Measurements from ENCODE around the gene LRFN2.

LRFN2 gene

GRCh38 chr6:40510442-40510841 is 76.7 kb downstream of the LRFN2 start:
- Mint-ChIP-seq H3K4me1 (ENCODE audit: low read depth) (peaks cover 35% of the 10 kb centered on the region), H3K9me3 (no peaks in the 10 kb centered on the region), H3K27ac (no peak overlapping the region), H3K27me3 (peaks cover 6% of the 10 kb centered on the region), H3K36me3 (ENCODE audit: low read depth) (no peaks in the 10 kb centered on the region), H3K4me3 (no peak overlapping the region)
- intact Hi-C loops (cut with micrococcal nuclease), result no loop called here

DNA sequence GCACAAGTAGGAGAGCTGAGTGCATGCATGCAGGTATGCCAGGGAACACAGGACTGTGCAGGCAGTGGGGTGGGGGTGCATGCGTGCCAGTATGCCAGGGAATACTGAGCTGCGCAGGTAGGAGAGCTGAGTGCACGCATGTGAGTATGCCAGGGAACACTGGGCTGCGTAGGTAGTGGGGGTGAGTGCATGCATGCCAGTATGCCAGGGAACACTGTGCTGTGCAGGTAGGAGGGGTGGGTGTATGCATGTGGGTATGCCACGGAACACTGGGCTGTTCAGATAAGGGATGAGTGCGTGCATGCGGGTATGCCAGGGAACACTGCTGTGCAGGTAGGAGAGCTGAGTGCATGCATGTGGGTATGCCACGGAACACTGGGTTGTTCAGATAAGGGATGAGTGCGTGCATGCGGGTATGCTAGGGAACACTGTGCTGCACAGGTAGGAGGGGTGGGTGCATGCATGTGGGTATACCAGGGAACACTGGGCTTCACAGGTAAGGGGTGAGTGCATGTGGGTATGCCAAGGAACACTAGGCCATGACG is 77.4 kb downstream of the LRFN2 start:
- intact Hi-C loops (cut with micrococcal nuclease), result no loop called here
- H3K4me1 Mint-ChIP-seq (ENCODE audit: low read depth), result peaks cover 41% of the 10 kb centered on the region
- H3K27ac Mint-ChIP-seq, result no peak overlapping the region
- no peak overlapping the region for H3K4me3 Mint-ChIP-seq
- no peaks in the 10 kb centered on the region for H3K36me3 Mint-ChIP-seq (ENCODE audit: low read depth)
- H3K27me3 Mint-ChIP-seq, result peaks cover 6% of the 10 kb centered on the region
- no peaks in the 10 kb centered on the region for H3K9me3 Mint-ChIP-seq

DNA sequence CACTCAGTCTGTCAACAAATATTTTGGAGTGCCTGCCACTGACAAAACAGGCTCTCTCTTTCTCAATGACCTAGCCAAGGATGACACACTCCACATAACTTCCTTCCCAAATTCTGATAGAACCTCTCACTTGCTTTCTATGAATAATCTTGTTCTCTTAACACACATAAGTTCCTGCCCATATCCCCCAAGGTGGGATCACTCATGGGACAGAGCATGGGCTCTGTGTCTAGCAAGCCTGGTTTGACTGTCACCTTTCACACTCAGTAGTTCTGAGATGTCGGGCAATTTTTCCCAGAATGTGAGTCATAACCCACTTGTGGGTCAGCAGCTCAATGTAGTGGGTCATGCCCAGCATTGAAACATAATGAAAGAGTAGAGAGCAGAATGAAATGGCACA is 78.1 kb downstream of the LRFN2 start:
- Mint-ChIP-seq H3K9me3 (no peaks in the 10 kb centered on the region), H3K27me3 (peaks cover 6% of the 10 kb centered on the region), H3K4me1 (ENCODE audit: low read depth) (peaks cover 47% of the 10 kb centered on the region), H3K4me3 (no peak overlapping the region), H3K36me3 (ENCODE audit: low read depth) (no peaks in the 10 kb centered on the region), H3K27ac (no peak overlapping the region)
- intact Hi-C loops (cut with micrococcal nuclease), result no loop called here

DNA sequence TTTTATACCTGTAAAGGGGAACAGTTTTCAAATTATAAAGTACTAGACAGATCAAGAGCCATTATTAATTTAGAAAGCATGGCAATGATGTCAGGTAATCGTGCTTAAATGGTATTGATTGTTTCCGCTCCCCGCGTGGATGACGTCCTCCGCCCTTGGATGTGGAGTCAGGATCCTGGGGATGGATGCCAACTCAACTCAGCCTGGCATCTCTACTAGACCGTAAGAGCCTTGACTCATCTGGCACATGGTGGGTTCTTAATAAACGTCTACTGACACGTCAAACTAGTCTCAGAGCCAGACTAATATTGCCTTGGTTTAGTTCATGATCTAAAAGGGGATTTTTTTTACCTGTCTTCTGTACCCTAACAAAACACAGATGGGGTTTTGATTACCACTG is 80.2 kb downstream of the LRFN2 start:
- Mint-ChIP-seq H3K27ac (no peak overlapping the region), H3K4me3 (no peak overlapping the region), H3K27me3 (peaks cover 6% of the 10 kb centered on the region), H3K9me3 (no peaks in the 10 kb centered on the region), H3K4me1 (ENCODE audit: low read depth) (peaks cover 61% of the 10 kb centered on the region), H3K36me3 (ENCODE audit: low read depth) (no peaks in the 10 kb centered on the region)
- intact Hi-C loops (cut with micrococcal nuclease), result no loop called here

DNA sequence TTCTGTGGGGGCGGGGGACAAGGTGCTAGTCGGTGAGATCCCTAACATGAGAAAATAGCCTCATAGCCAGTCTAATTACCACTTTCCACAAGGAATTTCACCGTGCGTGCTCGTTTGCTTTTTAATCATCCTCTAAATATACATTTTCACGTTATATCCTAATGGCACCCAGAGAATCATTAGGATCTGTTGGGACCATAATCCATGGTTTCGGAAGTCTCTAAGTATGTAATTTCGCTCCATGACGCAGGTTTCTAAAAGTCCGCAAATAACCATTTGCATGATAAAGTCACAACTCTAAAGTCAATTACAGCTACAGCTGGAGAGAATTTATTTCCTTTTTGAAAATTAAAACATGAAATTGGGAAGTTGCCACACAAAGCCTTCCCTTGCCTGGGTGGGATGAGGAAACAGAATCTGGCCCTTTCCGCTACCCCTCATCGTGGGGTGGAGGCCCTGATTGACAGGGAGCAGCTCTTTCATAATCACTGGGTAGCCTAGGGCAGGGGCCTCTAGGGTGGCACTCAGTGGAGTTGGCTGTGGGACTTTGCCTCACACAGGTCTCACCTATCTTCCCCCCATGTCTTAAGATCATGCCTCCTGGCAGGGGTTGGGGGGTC is 81.9 kb downstream of the LRFN2 start:
- intact Hi-C loops (cut with micrococcal nuclease), result no loop called here
- Mint-ChIP-seq H3K27ac (no peak overlapping the region), H3K4me3 (no peak overlapping the region), H3K9me3 (no peaks in the 10 kb centered on the region), H3K27me3 (peaks cover 3% of the 10 kb centered on the region), H3K36me3 (ENCODE audit: low read depth) (no peaks in the 10 kb centered on the region), H3K4me1 (ENCODE audit: low read depth) (peaks cover 57% of the 10 kb centered on the region)

DNA sequence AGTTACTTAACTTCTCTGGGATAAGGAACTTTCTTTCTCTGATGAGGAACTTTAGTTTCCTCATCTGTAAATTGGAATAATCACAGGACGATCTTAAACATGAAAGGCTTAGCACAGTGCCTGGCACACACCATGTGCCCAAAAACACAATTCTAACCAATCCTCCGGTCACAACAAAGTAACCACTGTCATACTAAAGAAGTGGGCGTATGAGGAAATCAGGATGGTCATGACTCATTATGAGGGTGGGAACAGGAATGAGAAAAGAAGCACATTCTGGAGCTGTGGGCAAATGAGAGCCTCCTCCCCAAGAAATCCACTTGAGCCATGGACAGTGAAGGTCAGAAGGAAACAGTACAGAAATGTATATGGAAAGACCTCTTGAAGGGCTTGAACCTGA is 82.9 kb downstream of the LRFN2 start:
- intact Hi-C loops (cut with micrococcal nuclease), result no loop called here
- H3K4me1 Mint-ChIP-seq (ENCODE audit: low read depth), result peaks cover 47% of the 10 kb centered on the region
- no peak overlapping the region for H3K4me3 Mint-ChIP-seq

GRCh38 chr6:40500227-40500626 is 86.9 kb downstream of the LRFN2 start:
- intact Hi-C loops (cut with micrococcal nuclease), result no loop called here
- H3K4me1 Mint-ChIP-seq (ENCODE audit: low read depth), result peaks cover 24% of the 10 kb centered on the region

More for the DNA sequence above, 82.9 kb downstream of the LRFN2 start:
- H3K9me3 Mint-ChIP-seq, result no peaks in the 10 kb centered on the region
- H3K27me3 Mint-ChIP-seq, result peaks cover 6% of the 10 kb centered on the region
- no peak overlapping the region for H3K27ac Mint-ChIP-seq
- H3K36me3 Mint-ChIP-seq (ENCODE audit: low read depth), result no peaks in the 10 kb centered on the region

GRCh38 chr6:40499215-40499614 is 87.9 kb downstream of the LRFN2 start:
- no peak overlapping the region for H3K4me3 Mint-ChIP-seq
- H3K4me1 Mint-ChIP-seq (ENCODE audit: low read depth), result peaks cover 15% of the 10 kb centered on the region
- no peaks in the 10 kb centered on the region for H3K9me3 Mint-ChIP-seq
- no peak overlapping the region for H3K27ac Mint-ChIP-seq
- H3K36me3 Mint-ChIP-seq (ENCODE audit: low read depth), result no peaks in the 10 kb centered on the region
- peaks cover 13% of the 10 kb centered on the region for H3K27me3 Mint-ChIP-seq
- intact Hi-C loops (cut with micrococcal nuclease), result no loop called here

More at GRCh38 chr6:40500227-40500626, 86.9 kb downstream of the LRFN2 start:
- H3K36me3 Mint-ChIP-seq (ENCODE audit: low read depth), result no peaks in the 10 kb centered on the region
- peaks cover 13% of the 10 kb centered on the region for H3K27me3 Mint-ChIP-seq
- H3K4me3 Mint-ChIP-seq, result no peak overlapping the region
- H3K27ac Mint-ChIP-seq, result no peak overlapping the region
- H3K9me3 Mint-ChIP-seq, result no peaks in the 10 kb centered on the region

DNA sequence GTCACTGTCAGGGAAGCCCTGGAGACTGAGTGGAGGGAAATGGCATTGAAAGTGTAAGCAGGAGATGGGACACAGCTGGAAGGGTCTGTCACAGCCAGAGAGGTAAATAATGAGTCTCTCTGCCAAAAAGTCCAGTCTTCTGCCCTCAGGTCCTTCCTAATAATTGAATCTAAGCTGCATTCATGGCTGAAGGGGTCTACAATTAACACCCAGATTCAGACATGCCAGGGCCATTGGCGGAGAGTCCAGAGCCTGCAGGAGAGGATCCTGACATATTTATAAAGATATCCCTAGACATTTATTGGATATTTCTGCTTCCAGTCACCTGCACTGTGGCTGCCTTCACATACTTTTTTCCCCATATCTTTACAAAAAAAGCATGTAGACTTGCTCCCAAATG is 89.0 kb downstream of the LRFN2 start:
- no peaks in the 10 kb centered on the region for H3K36me3 Mint-ChIP-seq (ENCODE audit: low read depth)
- intact Hi-C loops (cut with micrococcal nuclease), result no loop called here
- peaks cover 5% of the 10 kb centered on the region for H3K4me1 Mint-ChIP-seq (ENCODE audit: low read depth)

GRCh38 chr6:40492187-40492586 is 95.0 kb downstream of the LRFN2 start:
- Mint-ChIP-seq H3K36me3 (ENCODE audit: low read depth) (no peaks in the 10 kb centered on the region), H3K9me3 (no peaks in the 10 kb centered on the region), H3K27me3 (peaks cover 21% of the 10 kb centered on the region), H3K4me3 (no peak overlapping the region), H3K4me1 (ENCODE audit: low read depth) (no peaks in the 10 kb centered on the region), H3K27ac (no peak overlapping the region)
- intact Hi-C loops (cut with micrococcal nuclease), result no loop called here

More for the DNA sequence above, 89.0 kb downstream of the LRFN2 start:
- Mint-ChIP-seq H3K4me3 (no peak overlapping the region), H3K9me3 (no peaks in the 10 kb centered on the region), H3K27me3 (peaks cover 17% of the 10 kb centered on the region), H3K27ac (no peak overlapping the region)

GRCh38 chr6:40490508-40490907 is 96.7 kb downstream of the LRFN2 start:
- Mint-ChIP-seq H3K27me3 (peaks cover 35% of the 10 kb centered on the region), H3K27ac (no peak overlapping the region), H3K9me3 (no peaks in the 10 kb centered on the region), H3K4me3 (no peak overlapping the region), H3K4me1 (ENCODE audit: low read depth) (no peaks in the 10 kb centered on the region), H3K36me3 (ENCODE audit: low read depth) (no peaks in the 10 kb centered on the region)
- intact Hi-C loops (cut with micrococcal nuclease), result no loop called here

GRCh38 chr6:40489798-40490197 is 97.4 kb downstream of the LRFN2 start:
- no peaks in the 10 kb centered on the region for H3K36me3 Mint-ChIP-seq (ENCODE audit: low read depth)
- intact Hi-C loops (cut with micrococcal nuclease), result no loop called here
- H3K9me3 Mint-ChIP-seq, result no peaks in the 10 kb centered on the region
- H3K27me3 Mint-ChIP-seq, result peaks cover 36% of the 10 kb centered on the region
- H3K27ac Mint-ChIP-seq, result no peak overlapping the region
- H3K4me1 Mint-ChIP-seq (ENCODE audit: low read depth), result no peaks in the 10 kb centered on the region
- no peak overlapping the region for H3K4me3 Mint-ChIP-seq

- intact Hi-C loops (cut with micrococcal nuclease), result no loop called here
- no peak overlapping the region for H3K4me3 Mint-ChIP-seq
Observed at GRCh38 chr6:40486576-40486975, 100.6 kb downstream of the LRFN2 start.

GRCh38 chr6:40485795-40486194 is 101.4 kb downstream of the LRFN2 start:
- Mint-ChIP-seq H3K27ac (no peak overlapping the region), H3K36me3 (ENCODE audit: low read depth) (no peaks in the 10 kb centered on the region), H3K9me3 (no peaks in the 10 kb centered on the region), H3K27me3 (peaks cover 41% of the 10 kb centered on the region), H3K4me1 (ENCODE audit: low read depth) (peaks cover 11% of the 10 kb centered on the region), H3K4me3 (no peak overlapping the region)
- intact Hi-C loops (cut with micrococcal nuclease), result no loop called here

More at GRCh38 chr6:40486576-40486975, 100.6 kb downstream of the LRFN2 start:
- Mint-ChIP-seq H3K36me3 (ENCODE audit: low read depth) (no peaks in the 10 kb centered on the region), H3K4me1 (ENCODE audit: low read depth) (peaks cover 11% of the 10 kb centered on the region), H3K9me3 (no peaks in the 10 kb centered on the region), H3K27me3 (peaks cover 38% of the 10 kb centered on the region), H3K27ac (no peak overlapping the region)

DNA sequence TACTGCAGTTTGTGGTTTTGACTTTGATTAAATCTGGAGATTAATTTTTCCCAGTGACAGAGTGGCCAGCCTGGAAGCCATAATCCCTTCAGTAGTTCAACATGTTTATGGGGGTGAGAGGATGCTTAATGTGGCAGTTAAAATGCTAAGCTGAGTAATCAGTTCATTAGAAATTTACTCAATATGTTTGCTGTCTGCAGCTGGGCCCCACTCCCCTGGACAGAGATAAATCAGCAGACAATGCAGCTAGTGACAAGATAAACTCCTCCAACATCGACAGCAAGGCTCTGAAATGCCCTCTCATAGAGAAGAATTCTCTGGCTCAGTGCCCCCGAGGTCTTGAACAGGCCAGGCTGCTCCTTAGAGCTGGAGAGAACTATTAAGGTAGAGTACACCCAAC is 101.9 kb downstream of the LRFN2 start:
- no peak overlapping the region for H3K27ac Mint-ChIP-seq
- H3K4me1 Mint-ChIP-seq (ENCODE audit: low read depth), result peaks cover 11% of the 10 kb centered on the region
- no peaks in the 10 kb centered on the region for H3K9me3 Mint-ChIP-seq
- H3K27me3 Mint-ChIP-seq, result peaks cover 41% of the 10 kb centered on the region
- intact Hi-C loops (cut with micrococcal nuclease), result no loop called here
- H3K4me3 Mint-ChIP-seq, result no peak overlapping the region
- H3K36me3 Mint-ChIP-seq (ENCODE audit: low read depth), result no peaks in the 10 kb centered on the region

Measured in dendritic cell treated with granulocyte-macrophage colony-stimulating factor and Interleukin-4, amounts not matched to agents 40 ng/mL and 50 ng/mL, for 4 days (primary cell).